Measurements from ENCODE around the gene F2RL1.
A peak's percentile ranks its signal among the peaks of the same experiment; 100 is the strongest.
"Not testable (repeated sequence)": the region's sequence is repeated elsewhere in the genome, so short reads cannot be mapped to it uniquely, and the experiment has no call there.

The F2RL1 gene

GRCh38 chr5:76818844-76819831, at the start of gene F2RL1:
Gene F2RL1 (plus strand): TSS chr5:76819030. CDS start chr5:76819183, 153 bp downstream.
- H3K9me3 Mint-ChIP-seq: no peaks in the 10 kb centered on the region
- peak; percentile 72 for DNase-seq
- H3K27me3 Mint-ChIP-seq: peaks cover 34% of the 10 kb centered on the region
- H3K27ac Mint-ChIP-seq: peak within 1 kb of the TSS; percentile 37
- H3K36me3 Mint-ChIP-seq (ENCODE audit: low read depth): no peaks in the 10 kb centered on the region
- peaks cover 16% of the 10 kb centered on the region for H3K4me1 Mint-ChIP-seq (ENCODE audit: low read depth)
- H3K4me3 Mint-ChIP-seq: peak within 1 kb of the TSS; percentile 81

- H3K4me1 Mint-ChIP-seq (ENCODE audit: low read depth): peaks cover 12% of the 10 kb centered on the region
- not testable (repeated sequence) for H3K9me3 Mint-ChIP-seq; H3K27me3 Mint-ChIP-seq; H3K36me3 Mint-ChIP-seq (ENCODE audit: low read depth); DNase-seq; H3K4me3 Mint-ChIP-seq; H3K27ac Mint-ChIP-seq
Observed at GRCh38 chr5:76771041-76771440, 47.8 kb upstream of the F2RL1 start.

- Mint-ChIP-seq H3K27me3 (no peaks in the 10 kb centered on the region), H3K4me1 (ENCODE audit: low read depth) (peaks cover 8% of the 10 kb centered on the region), H3K4me3 (no peak overlapping the region), H3K36me3 (ENCODE audit: low read depth) (no peaks in the 10 kb centered on the region), H3K9me3 (no peaks in the 10 kb centered on the region), H3K27ac (no peak overlapping the region)
- no peak for DNase-seq
Observed at GRCh38 chr5:76771705-76772405, 47.0 kb upstream of the F2RL1 start.

- Mint-ChIP-seq H3K4me3 (no peak overlapping the region), H3K4me1 (ENCODE audit: low read depth) (peaks cover 4% of the 10 kb centered on the region), H3K27ac (no peak overlapping the region), H3K9me3 (no peaks in the 10 kb centered on the region), H3K36me3 (ENCODE audit: low read depth) (no peaks in the 10 kb centered on the region), H3K27me3 (no peaks in the 10 kb centered on the region)
- DNase-seq: no peak
Observed at GRCh38 chr5:76775921-76776320, 42.9 kb upstream of the F2RL1 start.

- Mint-ChIP-seq H3K27me3 (no peaks in the 10 kb centered on the region), H3K4me1 (ENCODE audit: low read depth) (peaks cover 4% of the 10 kb centered on the region), H3K4me3 (no peak overlapping the region), H3K9me3 (no peaks in the 10 kb centered on the region), H3K27ac (no peak overlapping the region), H3K36me3 (ENCODE audit: low read depth) (no peaks in the 10 kb centered on the region)
- DNase-seq: no peak
Observed at GRCh38 chr5:76776391-76776790, 42.4 kb upstream of the F2RL1 start.

GRCh38 chr5:76780616-76781015, 38.2 kb upstream of the F2RL1 start:
- H3K27ac Mint-ChIP-seq; H3K9me3 Mint-ChIP-seq; H3K36me3 Mint-ChIP-seq (ENCODE audit: low read depth); H3K27me3 Mint-ChIP-seq; DNase-seq; H3K4me3 Mint-ChIP-seq; H3K4me1 Mint-ChIP-seq (ENCODE audit: low read depth): not testable (repeated sequence)

GRCh38 chr5:76781775-76782174, 37.1 kb upstream of the F2RL1 start:
- H3K27ac Mint-ChIP-seq: no peak overlapping the region
- H3K4me1 Mint-ChIP-seq (ENCODE audit: low read depth): no peaks in the 10 kb centered on the region
- H3K4me3 Mint-ChIP-seq: no peak overlapping the region
- no peaks in the 10 kb centered on the region for H3K27me3 Mint-ChIP-seq
- no peak for DNase-seq
- H3K9me3 Mint-ChIP-seq: no peaks in the 10 kb centered on the region
- H3K36me3 Mint-ChIP-seq (ENCODE audit: low read depth): no peaks in the 10 kb centered on the region

- Mint-ChIP-seq H3K9me3 (no peaks in the 10 kb centered on the region), H3K27me3 (no peaks in the 10 kb centered on the region), H3K4me1 (ENCODE audit: low read depth) (no peaks in the 10 kb centered on the region), H3K27ac (no peak overlapping the region), H3K36me3 (ENCODE audit: low read depth) (no peaks in the 10 kb centered on the region), H3K4me3 (no peak overlapping the region)
- DNase-seq: no peak
Observed at GRCh38 chr5:76782444-76782843, 36.4 kb upstream of the F2RL1 start.

GRCh38 chr5:76787237-76787636, 31.6 kb upstream of the F2RL1 start:
- no peaks in the 10 kb centered on the region for H3K36me3 Mint-ChIP-seq (ENCODE audit: low read depth)
- peaks cover 24% of the 10 kb centered on the region for H3K4me1 Mint-ChIP-seq (ENCODE audit: low read depth)
- no peaks in the 10 kb centered on the region for H3K27me3 Mint-ChIP-seq
- no peak for DNase-seq
- H3K4me3 Mint-ChIP-seq: no peak overlapping the region
- no peaks in the 10 kb centered on the region for H3K9me3 Mint-ChIP-seq
- no peak overlapping the region for H3K27ac Mint-ChIP-seq

- no peaks in the 10 kb centered on the region for H3K36me3 Mint-ChIP-seq (ENCODE audit: low read depth)
- H3K27ac Mint-ChIP-seq: no peak overlapping the region
- no peaks in the 10 kb centered on the region for H3K9me3 Mint-ChIP-seq
- H3K4me1 Mint-ChIP-seq (ENCODE audit: low read depth): peaks cover 24% of the 10 kb centered on the region
- H3K27me3 Mint-ChIP-seq: no peaks in the 10 kb centered on the region
- no peak overlapping the region for H3K4me3 Mint-ChIP-seq
- no peak for DNase-seq
Observed at GRCh38 chr5:76788362-76788761, 30.5 kb upstream of the F2RL1 start.

- H3K36me3 Mint-ChIP-seq (ENCODE audit: low read depth); H3K27ac Mint-ChIP-seq; H3K4me3 Mint-ChIP-seq; H3K9me3 Mint-ChIP-seq; DNase-seq; H3K27me3 Mint-ChIP-seq: not testable (repeated sequence)
- peaks cover 24% of the 10 kb centered on the region for H3K4me1 Mint-ChIP-seq (ENCODE audit: low read depth)
Observed at GRCh38 chr5:76789275-76789674, 29.6 kb upstream of the F2RL1 start.

GRCh38 chr5:76789991-76790581, 28.7 kb upstream of the F2RL1 start:
- DNase-seq: no peak
- no peaks in the 10 kb centered on the region for H3K27me3 Mint-ChIP-seq

GRCh38 chr5:76790632-76791290, 28.1 kb upstream of the F2RL1 start:
- H3K36me3 Mint-ChIP-seq (ENCODE audit: low read depth): no peaks in the 10 kb centered on the region
- H3K27ac Mint-ChIP-seq: peak overlapping the region; percentile 80
- peak; percentile 32 for DNase-seq
- peaks cover 24% of the 10 kb centered on the region for H3K4me1 Mint-ChIP-seq (ENCODE audit: low read depth)
- no peaks in the 10 kb centered on the region for H3K27me3 Mint-ChIP-seq
- H3K4me3 Mint-ChIP-seq: no peak overlapping the region
- H3K9me3 Mint-ChIP-seq: no peaks in the 10 kb centered on the region

More at GRCh38 chr5:76789991-76790581, 28.7 kb upstream of the F2RL1 start:
- peaks cover 24% of the 10 kb centered on the region for H3K4me1 Mint-ChIP-seq (ENCODE audit: low read depth)
- peak overlapping the region; percentile 80 for H3K27ac Mint-ChIP-seq
- no peak overlapping the region for H3K4me3 Mint-ChIP-seq
- H3K36me3 Mint-ChIP-seq (ENCODE audit: low read depth): no peaks in the 10 kb centered on the region
- H3K9me3 Mint-ChIP-seq: no peaks in the 10 kb centered on the region

GRCh38 chr5:76791461-76791860, 27.4 kb upstream of the F2RL1 start:
- Mint-ChIP-seq H3K36me3 (ENCODE audit: low read depth) (no peaks in the 10 kb centered on the region), H3K27ac (peak overlapping the region; percentile 22), H3K4me3 (no peak overlapping the region), H3K9me3 (no peaks in the 10 kb centered on the region), H3K4me1 (ENCODE audit: low read depth) (peaks cover 24% of the 10 kb centered on the region), H3K27me3 (no peaks in the 10 kb centered on the region)
- no peak for DNase-seq

All from activated T-cell treated with anti-CD3 and anti-CD28 coated beads, Interleukin-2, amount 50 U/mL, for 24 hours (primary cell).